Naive B cell (primary cell): Measurements from ENCODE around the gene GRIN1. TPM values are rescaled to one million over a fixed set of nuclear protein-coding genes. Genes with fewer than 3 reads are reported as not detected.
"Not testable (repeated sequence)": the region's sequence is repeated elsewhere in the genome, so short reads cannot be mapped to it uniquely, and the experiment has no call there.

Experiments
- ATAC-seq, 2 donors: fragments of 150-1000 bp; cut with Tn5 transposase; 2 replicates each; pipeline ENCODE4 v1.10.0; 2021; ENCODE audit warnings: low read depth in 2 of 2, mild to moderate bottlenecking in 2 of 2, moderate library complexity in 2 of 2
- DNase-seq: peaks from one replicate; pipeline ENCODE4 v3.0.0; 2022
- H3K27ac Mint-ChIP-seq, 6 donors: one replicate each; pipeline ENCODE4 v1.8.0; 2020 to 2022; ENCODE audit warnings: mild to moderate bottlenecking in 6 of 6, mixed read lengths in 6 of 6, moderate library complexity in 5 of 6, inconsistent platforms in 2 of 6
- H3K27me3 Mint-ChIP-seq, 3 donors: one replicate each; pipeline ENCODE4 v1.8.0; 2021 to 2022; ENCODE audit warnings: mixed read lengths in 3 of 3, mild to moderate bottlenecking in 1 of 3
- H3K36me3 Mint-ChIP-seq, 2 donors: one replicate each; pipeline ENCODE4 v1.8.0; 2020 to 2022; ENCODE audit warnings: mixed read lengths in 2 of 2, inconsistent platforms in 1 of 2, mild to moderate bottlenecking in 1 of 2
- H3K4me1 Mint-ChIP-seq, 3 donors: one replicate each; pipeline ENCODE4 v1.8.0; 2020 to 2022; ENCODE audit warnings: mixed read lengths in 3 of 3, inconsistent platforms in 1 of 3, mild to moderate bottlenecking in 1 of 3, moderate library complexity in 1 of 3
- H3K4me3 Mint-ChIP-seq, 8 donors: one replicate each; pipeline ENCODE4 v1.8.0; 2020 to 2022; ENCODE audit warnings: mild to moderate bottlenecking in 8 of 8, mixed read lengths in 8 of 8, moderate library complexity in 8 of 8, inconsistent platforms in 2 of 8
- H3K9me3 Mint-ChIP-seq, 7 donors: one replicate each; pipeline ENCODE4 v1.8.0; 2020 to 2022; ENCODE audit warnings: mixed read lengths in 7 of 7, mild to moderate bottlenecking in 5 of 7, inconsistent platforms in 2 of 7, moderate library complexity in 1 of 7
- polyA plus RNA-seq, 6 donors: library from polyadenylated mRNA; unstranded; fragments of 300-500 nt; fragmentation: Illumina TruSeq; gene quantifications; one replicate each; pipeline ENCODE4 v1.2.3, GENCODE V29; 2021; ENCODE audit warnings: low read depth in 6 of 6

GRIN1 gene
- polyA plus RNA-seq, 6 donors from 2014 or later = not detected

- Mint-ChIP-seq H3K27ac (peak overlapping the region in 3 of 6 donors; percentile 50 to 74 (median 66)), H3K4me3 (peak overlapping the region in 7 of 8 donors; percentile 12 to 71 (median 42)), H3K27me3 (no peaks in the 10 kb centered on the region), H3K36me3 (peaks cover 0 to 8% of the 10 kb centered on the region in 2 donors), H3K9me3 (no peaks in the 10 kb centered on the region), H3K4me1 (peaks cover 7 to 15% (median 11%) of the 10 kb centered on the region in 3 donors)
- no peak for ATAC-seq
- no peak for DNase-seq
Observed at GRCh38 chr9:137115394-137116026, 23.4 kb upstream of the GRIN1 start.

- ATAC-seq = no peak
- Mint-ChIP-seq H3K4me1 (peaks cover 7 to 19% (median 8%) of the 10 kb centered on the region in 3 donors), H3K36me3 (peaks cover 0 to 2% of the 10 kb centered on the region in 2 donors), H3K9me3 (no peaks in the 10 kb centered on the region), H3K4me3 (peak overlapping the region in 4 of 8 donors; percentile 12 to 82 (median 53)), H3K27me3 (no peaks in the 10 kb centered on the region), H3K27ac (peak overlapping the region in 3 of 6 donors; percentile 66 to 74 (median 70))
- no peak for DNase-seq
Observed at GRCh38 chr9:137116027-137116507, 22.9 kb upstream of the GRIN1 start.

- no peak for DNase-seq
- H3K27ac Mint-ChIP-seq = peak overlapping the region in 5 of 6 donors; percentile 52 to 88 (median 77)
- H3K4me3 Mint-ChIP-seq = peak overlapping the region in 4 of 8 donors; percentile 12 to 82 (median 46)
- no peaks in the 10 kb centered on the region for H3K27me3 Mint-ChIP-seq
- ATAC-seq = no peak
- H3K36me3 Mint-ChIP-seq = no peaks in the 10 kb centered on the region
- peaks cover 9 to 23% (median 10%) of the 10 kb centered on the region in 3 donors for H3K4me1 Mint-ChIP-seq
- H3K9me3 Mint-ChIP-seq = no peaks in the 10 kb centered on the region
Observed at GRCh38 chr9:137116728-137117127, 22.2 kb upstream of the GRIN1 start.

GRCh38 chr9:137117269-137117731 lies 21.7 kb upstream of the GRIN1 start:
- H3K4me1 Mint-ChIP-seq = peaks cover 14 to 29% (median 15%) of the 10 kb centered on the region in 3 donors

GRCh38 chr9:137118092-137118603 lies 20.8 kb upstream of the GRIN1 start:
- H3K9me3 Mint-ChIP-seq, ATAC-seq, DNase-seq, H3K36me3 Mint-ChIP-seq, H3K27me3 Mint-ChIP-seq: not testable (repeated sequence)
- Mint-ChIP-seq H3K4me3 (peak overlapping the region in 1 of 8 donors; percentile 66), H3K27ac (peak overlapping the region in 4 of 6 donors; percentile 54 to 97 (median 80)), H3K4me1 (peaks cover 21 to 34% (median 21%) of the 10 kb centered on the region in 3 donors)

More at GRCh38 chr9:137117269-137117731, 21.7 kb upstream of the GRIN1 start:
- Mint-ChIP-seq H3K27me3 (no peaks in the 10 kb centered on the region), H3K36me3 (no peaks in the 10 kb centered on the region), H3K9me3 (no peaks in the 10 kb centered on the region), H3K4me3 (peak overlapping the region in 1 of 8 donors; percentile 66), H3K27ac (peak overlapping the region in 4 of 6 donors; percentile 66 to 92 (median 82))
- ATAC-seq (no peak), DNase-seq (no peak)

- H3K27ac Mint-ChIP-seq = peak overlapping the region; percentile 95 to 99 (median 98)
- not testable (repeated sequence) for H3K9me3 Mint-ChIP-seq, H3K36me3 Mint-ChIP-seq, DNase-seq, H3K27me3 Mint-ChIP-seq
- H3K4me1 Mint-ChIP-seq = peaks cover 30 to 50% (median 34%) of the 10 kb centered on the region in 3 donors
- peak overlapping the region; percentile 35 to 87 (median 76) for H3K4me3 Mint-ChIP-seq
- ATAC-seq = peak; percentile 53
Observed at GRCh38 chr9:137121927-137122795, 16.8 kb upstream of the GRIN1 start.

- Mint-ChIP-seq H3K4me3 (peak overlapping the region; percentile 35 to 87 (median 75)), H3K27ac (peak overlapping the region; percentile 95 to 99 (median 98)), H3K4me1 (peaks cover 38 to 57% (median 40%) of the 10 kb centered on the region in 3 donors)
- H3K9me3 Mint-ChIP-seq, H3K27me3 Mint-ChIP-seq, H3K36me3 Mint-ChIP-seq: not testable (repeated sequence)
- peak; percentile 28 for DNase-seq
- peak; percentile 37 to 42 for ATAC-seq
Observed at GRCh38 chr9:137122796-137123467, 16.0 kb upstream of the GRIN1 start.

- H3K4me3 Mint-ChIP-seq = peak overlapping the region in 3 of 8 donors; percentile 39 to 51 (median 39)
- H3K4me1 Mint-ChIP-seq = peaks cover 43 to 62% (median 45%) of the 10 kb centered on the region in 3 donors
Observed at GRCh38 chr9:137123468-137123837, 15.5 kb upstream of the GRIN1 start.

GRCh38 chr9:137123952-137124462 lies 14.9 kb upstream of the GRIN1 start:
- Mint-ChIP-seq H3K27ac (peak overlapping the region in 2 of 6 donors; percentile 38 to 95), H3K4me3 (peak overlapping the region in 4 of 8 donors; percentile 35 to 69 (median 42)), H3K4me1 (peaks cover 46 to 64% (median 49%) of the 10 kb centered on the region in 3 donors)
- not testable (repeated sequence) for H3K9me3 Mint-ChIP-seq, H3K36me3 Mint-ChIP-seq, DNase-seq, ATAC-seq, H3K27me3 Mint-ChIP-seq

More at GRCh38 chr9:137123468-137123837, 15.5 kb upstream of the GRIN1 start:
- Mint-ChIP-seq H3K36me3 (no peaks in the 10 kb centered on the region), H3K27ac (peak overlapping the region in 5 of 6 donors; percentile 24 to 98 (median 85)), H3K9me3 (no peaks in the 10 kb centered on the region), H3K27me3 (no peaks in the 10 kb centered on the region)
- DNase-seq = no peak
- ATAC-seq = no peak

- H3K36me3 Mint-ChIP-seq = no peaks in the 10 kb centered on the region
- ATAC-seq (no peak), DNase-seq (no peak)
- peaks cover 41 to 59% (median 49%) of the 10 kb centered on the region in 3 donors for H3K4me1 Mint-ChIP-seq
- peaks cover 0 to 2% (median 0%) of the 10 kb centered on the region in 7 donors for H3K9me3 Mint-ChIP-seq
- H3K27me3 Mint-ChIP-seq = no peaks in the 10 kb centered on the region
- H3K4me3 Mint-ChIP-seq = peak overlapping the region; percentile 85 to 99 (median 93)
- H3K27ac Mint-ChIP-seq = peak overlapping the region; percentile 97 to 100 (median 98)
Observed at GRCh38 chr9:137126786-137127185, 12.2 kb upstream of the GRIN1 start.

- peak; percentile 17 to 20 for ATAC-seq
- Mint-ChIP-seq H3K27ac (peak overlapping the region; percentile 97 to 100 (median 98)), H3K27me3 (no peaks in the 10 kb centered on the region), H3K4me3 (peak overlapping the region; percentile 85 to 99 (median 93)), H3K4me1 (peaks cover 34 to 52% (median 42%) of the 10 kb centered on the region in 3 donors), H3K36me3 (no peaks in the 10 kb centered on the region), H3K9me3 (peaks cover 0 to 2% (median 0%) of the 10 kb centered on the region in 7 donors)
- peak; percentile 66 for DNase-seq
Observed at GRCh38 chr9:137127301-137128157, 11.4 kb upstream of the GRIN1 start.
